HG03175 (cell line): Measurements from ENCODE around the gene TUBB4B.

ENCODE experiments used
- ATAC-seq: cut with Tn5 transposase; IDR thresholded peaks from one replicate; pipeline ENCODE4 v1.9.1; 2021; ENCODE audit warnings: mild to moderate bottlenecking, moderate library complexity; ENCODE audit not compliant: unreplicated experiment

Gene TUBB4B

GRCh38 chr9:137212520-137212919 lies 28.6 kb upstream of the TUBB4B start:
- no peak for ATAC-seq

- ATAC-seq, result no peak
These were observed 27.7 kb upstream of the TUBB4B start for GRCh38 chr9:137213160-137214060.

GRCh38 chr9:137214620-137215019 lies 26.5 kb upstream of the TUBB4B start:
- no peak for ATAC-seq

GRCh38 chr9:137215196-137215986 lies 25.7 kb upstream of the TUBB4B start:
- no peak for ATAC-seq

- ATAC-seq, result no peak
These were observed 24.7 kb upstream of the TUBB4B start for GRCh38 chr9:137216188-137216965.

GRCh38 chr9:137217276-137218211 lies 23.5 kb upstream of the TUBB4B start:
- ATAC-seq, result no peak

- ATAC-seq, result no peak
These were observed 22.8 kb upstream of the TUBB4B start for GRCh38 chr9:137218212-137218753.

- ATAC-seq, result no peak
These were observed 22.3 kb upstream of the TUBB4B start for GRCh38 chr9:137218754-137219271.

- no peak for ATAC-seq
These were observed 21.2 kb upstream of the TUBB4B start for GRCh38 chr9:137219757-137220316.

GRCh38 chr9:137220317-137221094 lies 20.6 kb upstream of the TUBB4B start:
- ATAC-seq, result no peak

GRCh38 chr9:137221095-137221505 lies 20.0 kb upstream of the TUBB4B start:
- no peak for ATAC-seq

GRCh38 chr9:137221506-137222111 lies 19.5 kb upstream of the TUBB4B start:
- ATAC-seq, result no peak

GRCh38 chr9:137222190-137223077 lies 18.7 kb upstream of the TUBB4B start, which contains the start of gene RNF208:
Gene RNF208, minus strand, starts transcription at chr9:137222240. Its CDS starts 1,028 bp downstream, at chr9:137221212.
- peak; percentile 0 for ATAC-seq

- peak; percentile 74 for ATAC-seq
These were observed 17.8 kb upstream of the TUBB4B start for GRCh38 chr9:137223078-137223970.

- no peak for ATAC-seq
These were observed 16.0 kb upstream of the TUBB4B start, which contains the start of gene CYSRT1 for GRCh38 chr9:137224830-137225694. Gene CYSRT1, plus strand, starts transcription at chr9:137225174. Its CDS starts 448 bp downstream, at chr9:137225622.
